ENCODE measurements around the gene VWA8. TPM values are rescaled to one million over a fixed set of nuclear protein-coding genes. Genes with fewer than 3 reads are reported as not detected.
A peak's percentile ranks its signal among the peaks of the same experiment; 100 is the strongest.
"Not testable (repeated sequence)": the region's sequence is repeated elsewhere in the genome, so short reads cannot be mapped to it uniquely, and the experiment has no call there.

VWA8 gene
- total RNA-seq, 1 donor from 2014 or later: 9.8 TPM

DNA sequence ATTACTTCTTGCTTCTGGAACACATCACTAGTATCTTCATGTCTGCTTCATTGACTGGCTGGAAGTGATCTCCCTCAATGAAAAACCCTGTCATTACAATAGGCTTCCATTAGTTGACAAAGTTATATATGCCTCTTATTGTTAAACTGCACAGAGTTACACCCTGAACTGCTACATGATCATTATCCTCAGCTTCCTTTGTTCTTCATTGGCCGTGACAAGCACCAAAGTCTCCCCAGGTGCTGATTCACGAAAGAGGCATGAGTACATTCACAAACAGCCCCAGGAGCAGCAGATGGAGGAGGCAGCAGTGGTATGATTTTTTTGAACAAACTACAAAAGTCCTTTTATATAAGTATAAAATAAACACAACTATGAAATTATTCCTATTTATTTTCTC is 51.4 kb downstream of the VWA8 start:
- DNase-seq (ENCODE audit: low read depth): no peak
- TF ChIP-seq, protein P1, sequence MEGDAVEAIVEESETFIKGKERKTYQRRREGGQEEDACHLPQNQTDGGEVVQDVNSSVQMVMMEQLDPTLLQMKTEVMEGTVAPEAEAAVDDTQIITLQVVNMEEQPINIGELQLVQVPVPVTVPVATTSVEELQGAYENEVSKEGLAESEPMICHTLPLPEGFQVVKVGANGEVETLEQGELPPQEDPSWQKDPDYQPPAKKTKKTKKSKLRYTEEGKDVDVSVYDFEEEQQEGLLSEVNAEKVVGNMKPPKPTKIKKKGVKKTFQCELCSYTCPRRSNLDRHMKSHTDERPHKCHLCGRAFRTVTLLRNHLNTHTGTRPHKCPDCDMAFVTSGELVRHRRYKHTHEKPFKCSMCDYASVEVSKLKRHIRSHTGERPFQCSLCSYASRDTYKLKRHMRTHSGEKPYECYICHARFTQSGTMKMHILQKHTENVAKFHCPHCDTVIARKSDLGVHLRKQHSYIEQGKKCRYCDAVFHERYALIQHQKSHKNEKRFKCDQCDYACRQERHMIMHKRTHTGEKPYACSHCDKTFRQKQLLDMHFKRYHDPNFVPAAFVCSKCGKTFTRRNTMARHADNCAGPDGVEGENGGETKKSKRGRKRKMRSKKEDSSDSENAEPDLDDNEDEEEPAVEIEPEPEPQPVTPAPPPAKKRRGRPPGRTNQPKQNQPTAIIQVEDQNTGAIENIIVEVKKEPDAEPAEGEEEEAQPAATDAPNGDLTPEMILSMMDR (conservative IDR thresholded peaks at IDR 0.05; ENCODE audit: low read depth, low read length): no peak
- H3K4me3 ChIP-seq (ENCODE audit: low read depth, low read length): no peak overlapping the region

DNA sequence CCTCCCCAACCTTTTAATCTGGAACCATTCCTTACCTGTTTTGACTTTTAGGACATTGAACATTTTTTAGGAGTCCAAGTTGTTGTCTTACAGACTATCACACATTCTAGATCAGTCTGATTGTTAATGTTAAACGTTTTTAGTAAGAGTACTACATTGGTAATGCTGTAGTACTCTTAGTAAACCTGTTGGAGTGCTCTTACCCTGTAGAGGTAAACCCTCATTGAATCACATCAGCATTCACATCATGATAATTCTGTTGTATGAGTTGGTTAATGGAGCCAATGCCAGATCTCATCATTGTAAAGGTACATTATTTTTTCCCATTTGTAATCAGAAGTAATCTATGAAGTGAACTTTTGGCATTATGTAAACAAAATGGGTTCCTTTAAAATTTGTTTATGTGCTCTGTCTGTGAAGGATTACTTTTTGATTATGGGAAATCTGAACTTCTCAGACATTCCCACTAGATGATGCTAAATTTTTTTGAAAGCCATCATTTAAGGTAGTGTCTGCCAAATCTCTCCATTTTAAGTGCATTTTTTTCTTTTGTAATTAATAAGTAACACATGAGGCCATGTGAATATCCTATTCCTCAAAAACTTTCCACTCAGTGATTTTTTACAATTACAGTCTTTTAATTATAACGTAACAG is 55.2 kb downstream of the VWA8 start:
- peak; percentile 59 for DNase-seq (ENCODE audit: low read depth)
- H3K4me3 ChIP-seq (ENCODE audit: low read depth, low read length): no peak overlapping the region
- TF ChIP-seq, protein P1 (conservative IDR thresholded peaks at IDR 0.05; ENCODE audit: low read depth, low read length): peak; percentile 72

DNA sequence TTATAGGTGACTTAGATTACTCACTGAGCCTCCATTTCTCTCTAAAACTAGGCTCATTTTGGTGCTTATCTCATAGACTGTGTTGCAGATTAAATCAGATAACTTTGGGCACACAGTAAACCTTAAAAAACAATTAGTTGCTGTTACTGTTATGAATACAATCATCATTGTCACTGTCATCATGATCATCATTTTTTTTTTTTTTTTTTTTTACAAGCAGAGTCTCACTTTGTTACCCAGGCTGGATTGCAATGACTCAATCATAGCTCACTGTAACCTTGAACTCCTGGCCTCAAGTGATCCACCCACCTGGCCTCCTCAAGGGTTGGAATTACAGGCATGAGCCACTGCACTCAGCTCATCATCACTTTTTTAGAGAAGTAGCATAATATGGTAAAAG is 60.0 kb downstream of the VWA8 start:
- H3K4me3 ChIP-seq (ENCODE audit: low read depth, low read length): no peak overlapping the region
- TF ChIP-seq, protein P1 (conservative IDR thresholded peaks at IDR 0.05; ENCODE audit: low read depth, low read length): no peak
- no peak for DNase-seq (ENCODE audit: low read depth)

DNA sequence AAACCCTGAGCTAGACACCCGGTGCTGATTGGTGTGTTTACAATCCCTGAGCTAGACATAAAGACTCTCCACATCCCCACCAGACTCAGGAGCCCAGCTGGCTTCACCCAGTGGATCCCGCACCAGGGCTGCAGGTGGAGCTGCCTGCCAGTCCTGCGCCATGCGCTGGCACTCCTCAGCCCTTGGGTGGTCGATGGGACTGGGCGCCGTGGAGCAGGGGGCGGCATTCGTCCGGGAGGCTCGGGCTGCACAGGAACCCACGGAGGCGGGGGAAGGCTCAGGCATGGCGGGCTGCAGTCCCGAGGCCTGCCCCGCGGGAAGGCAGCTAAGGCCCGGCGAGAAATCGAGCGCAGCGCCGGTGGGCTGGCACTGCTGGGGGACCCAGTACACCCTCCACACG is 62.5 kb downstream of the VWA8 start:
- not testable (repeated sequence) for DNase-seq (ENCODE audit: low read depth); H3K4me3 ChIP-seq (ENCODE audit: low read depth, low read length)

DNA sequence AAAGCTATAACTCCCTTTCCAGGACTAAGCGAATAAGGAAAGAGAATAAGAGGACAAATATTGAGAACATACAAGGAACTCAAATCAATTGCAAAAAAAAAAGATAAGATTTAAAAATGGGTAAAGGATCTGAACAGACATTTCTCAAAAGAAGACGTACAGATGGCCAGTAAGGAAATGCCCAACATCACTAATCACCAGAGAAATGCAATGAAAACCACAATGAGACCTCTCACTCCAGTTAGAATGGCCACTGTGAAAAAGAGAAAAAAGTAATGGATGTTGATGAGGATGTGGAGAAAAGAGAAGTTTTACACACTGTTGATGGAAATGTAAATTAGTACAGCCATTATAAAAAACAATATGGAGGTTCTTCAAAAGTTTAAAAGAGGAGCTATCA is 63.8 kb downstream of the VWA8 start:
- DNase-seq (ENCODE audit: low read depth): no peak
- TF ChIP-seq, protein P1 (conservative IDR thresholded peaks at IDR 0.05; ENCODE audit: low read depth, low read length): no peak
- H3K4me3 ChIP-seq (ENCODE audit: low read depth, low read length): no peak overlapping the region

DNA sequence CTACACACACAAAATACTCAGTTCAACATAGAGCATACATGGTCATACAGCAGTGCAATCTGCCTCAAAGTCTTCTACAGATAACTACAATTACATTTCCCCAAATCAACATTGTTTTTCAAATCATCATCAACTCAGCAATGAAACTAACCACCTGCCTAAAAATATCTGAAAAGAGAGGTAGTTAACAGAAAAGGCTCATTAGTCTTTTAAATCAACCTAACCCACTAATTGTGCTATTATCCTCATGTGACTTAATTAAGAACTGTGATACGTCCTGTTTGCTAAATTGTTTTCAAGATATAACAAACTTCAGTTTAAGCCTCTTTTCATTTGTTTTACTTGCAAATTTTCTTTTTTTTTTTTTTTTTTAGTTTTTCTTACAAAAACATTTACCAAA is 65.4 kb downstream of the VWA8 start:
- H3K4me3 ChIP-seq (ENCODE audit: low read depth, low read length): no peak overlapping the region
- no peak for DNase-seq (ENCODE audit: low read depth)
- TF ChIP-seq, protein P1 (conservative IDR thresholded peaks at IDR 0.05; ENCODE audit: low read depth, low read length): no peak

DNA sequence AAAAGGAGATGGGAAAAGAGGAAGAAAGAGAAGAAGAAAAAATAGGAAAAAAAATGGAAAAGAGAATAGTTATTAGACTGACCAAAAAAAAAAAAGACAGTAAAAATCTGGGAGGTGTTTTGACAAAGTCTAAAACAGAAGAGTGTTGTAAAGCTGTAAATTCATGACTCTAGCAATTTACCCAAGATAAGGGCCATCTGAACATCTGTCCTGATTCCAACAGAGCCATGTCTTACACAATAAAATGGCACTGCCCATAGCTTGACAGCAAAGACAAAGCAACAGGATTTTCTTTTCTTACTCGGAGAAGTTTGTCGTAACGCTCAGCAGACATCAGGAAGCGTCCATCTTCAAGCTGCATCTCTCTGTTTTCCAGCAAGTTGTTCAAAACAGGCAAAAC is 69.8 kb downstream of the VWA8 start:
- H3K4me3 ChIP-seq (ENCODE audit: low read depth, low read length): no peak overlapping the region
- TF ChIP-seq, protein P1 (conservative IDR thresholded peaks at IDR 0.05; ENCODE audit: low read depth, low read length): no peak
- no peak for DNase-seq (ENCODE audit: low read depth)
